Measurements from ENCODE around the gene SNX8.

GRCh38 chr7:2278026-2278425, 36.2 kb downstream of the SNX8 start:
- no peak for TF ChIP-seq MAX (IDR thresholded peaks at IDR 0.05; ENCODE audit: insufficient read depth, insufficient read length)
- TF ChIP-seq POLR2A (IDR thresholded peaks at IDR 0.05; ENCODE audit: low read depth, low read length), result no peak
- TF ChIP-seq CTCF (IDR thresholded peaks at IDR 0.05; ENCODE audit: extremely low read depth in 1 of 2, insufficient read depth in 1 of 2, low read depth in 1 of 2, low read length in 2 of 2), result no peak

All from endothelial cell of umbilical vein (primary cell).